ENCODE data around the gene CLIC5. TPM values are rescaled to one million over a fixed set of nuclear protein-coding genes. Genes with fewer than 3 reads are reported as not detected.

The CLIC5 gene
- total and polyA plus RNA-seq, 2 of the 8 experiments (the other 6 are each of a cell fraction or from before 2014, with no cell fraction given) = 0.12 to 0.15 TPM

GRCh38 chr6:45881705-45882467 lies 133.8 kb downstream of the CLIC5 start (continued):
- no peak for TF ChIP-seq CBX8 (IDR thresholded peaks at IDR 0.05; ENCODE audit: borderline replicate concordance, low read depth, low read length)
- TF ChIP-seq CTCF (IDR thresholded peaks at IDR 0.05; ENCODE audit: control extremely low read depth in 1 of 3, insufficient read depth in 1 of 3, low read depth in 1 of 3, low read length in 3 of 3) = no peak
- no peak for TF ChIP-seq POLR2A (IDR thresholded peaks at IDR 0.05; ENCODE audit: control extremely low read depth in 1 of 2, low read depth in 2 of 2, low read length in 2 of 2)
- no peak for TF ChIP-seq CTBP2 (IDR thresholded peaks at IDR 0.05; ENCODE audit: borderline replicate concordance, insufficient read depth, insufficient read length, low read length)
- TF ChIP-seq TAF7 (optimal IDR thresholded peaks at IDR 0.05; ENCODE audit: borderline replicate concordance, low read depth, low read length) = no peak

Data from H1 (cell line).